Measurements from ENCODE around the gene LRRC56.

- TF ChIP-seq CTCF (IDR thresholded peaks at IDR 0.05), result no peak
- TF ChIP-seq POLR2AphosphoS5 (IDR thresholded peaks at IDR 0.05), result no peak
- no peak for TF ChIP-seq POLR2A (IDR thresholded peaks at IDR 0.05)
These were observed 30.4 kb downstream of the LRRC56 start for GRCh38 chr11:567629-568292.

Data from breast epithelium (tissue), 3 donors.